Keratinocyte (primary cell): ENCODE results near the gene BMP8B. TPM values are rescaled to one million over a fixed set of nuclear protein-coding genes. Genes with fewer than 3 reads are reported as not detected.

Experiments
- DNase-seq: peaks from one replicate; pipeline ENCODE4 v3.0.0-alpha.2; 2011; ENCODE audit warnings: low read depth, missing footprints, low spot score
- FAIRE-seq: peaks from 2 replicates; lab custom pipeline; 2011; peaks lifted over from hg19 to GRCh38; lab: Jason Lieb, UNC
- H2AFZ ChIP-seq: 2 replicates; pipeline ENCODE4 v1.6.0; 2012; ENCODE audit warnings: low read length, control low read depth, inconsistent platforms; ENCODE audit not compliant: control insufficient read depth
- H3K27ac ChIP-seq: 2 replicates; pipeline ENCODE4 v1.5.1; 2011; ENCODE audit warnings: low read length; ENCODE audit not compliant: control insufficient read depth, insufficient read depth
- H3K27me3 ChIP-seq: 3 replicates; pipeline ENCODE4 v1.6.0; 2011; ENCODE audit warnings: low read length; ENCODE audit not compliant: control insufficient read depth, insufficient read depth; ENCODE audit errors: extremely low read depth
- H3K36me3 ChIP-seq, 2 experiments: 2 replicates in 1 of 2; 3 replicates in 1 of 2; pipeline ENCODE4 v1.5.1; 2011; ENCODE audit warnings: low read length in 2 of 2, mild to moderate bottlenecking in 1 of 2; ENCODE audit not compliant: control insufficient read depth in 2 of 2, insufficient read depth in 2 of 2; ENCODE audit errors: extremely low read depth in 1 of 2
- H3K4me1 ChIP-seq: 3 replicates; pipeline ENCODE4 v1.5.1; 2011; ENCODE audit warnings: low read length; ENCODE audit not compliant: control insufficient read depth, insufficient read depth; ENCODE audit errors: extremely low read depth
- H3K4me2 ChIP-seq: 3 replicates; pipeline ENCODE4 v1.6.0; 2011; ENCODE audit warnings: low read depth, low read length; ENCODE audit not compliant: control insufficient read depth, insufficient read depth; ENCODE audit errors: extremely low read depth
- H3K4me3 ChIP-seq, 3 experiments: fragments of 200-600 bp in 1 of 3; sonication (generic) in 1 of 3; 2 replicates in 2 of 3; 3 replicates in 1 of 3; pipeline ENCODE4 v1.5.1; 2011 to 2016; ENCODE audit warnings: low read length in 3 of 3, mild to moderate bottlenecking in 3 of 3, control low read depth in 2 of 3, inconsistent platforms in 1 of 3, low read depth in 1 of 3, mixed read lengths in 1 of 3, mixed run types in 1 of 3, moderate library complexity in 1 of 3; ENCODE audit not compliant: control insufficient read depth in 2 of 3, insufficient read depth in 2 of 3; ENCODE audit errors: extremely low read depth in 1 of 3
- H3K79me2 ChIP-seq: 2 replicates; pipeline ENCODE4 v1.6.0; 2012; ENCODE audit warnings: low read length; ENCODE audit not compliant: control insufficient read depth, insufficient read depth
- H3K9ac ChIP-seq: 3 replicates; pipeline ENCODE4 v1.6.0; 2011; ENCODE audit warnings: low read length; ENCODE audit not compliant: control insufficient read depth, insufficient read depth; ENCODE audit errors: extremely low read depth
- H3K9me1 ChIP-seq: 3 replicates; pipeline ENCODE4 v1.6.0; 2011; ENCODE audit warnings: low read length; ENCODE audit not compliant: control insufficient read depth, insufficient read depth; ENCODE audit errors: extremely low read depth
- H3K9me3 ChIP-seq: 2 replicates; pipeline ENCODE4 v1.5.1; 2012; ENCODE audit warnings: low read depth, low read length; ENCODE audit not compliant: control insufficient read depth
- H4K20me1 ChIP-seq: 3 replicates; pipeline ENCODE4 v1.6.0; 2011; ENCODE audit warnings: low read length; ENCODE audit not compliant: control insufficient read depth, insufficient read depth; ENCODE audit errors: extremely low read depth
- EZH2 ChIP-seq: IDR thresholded peaks from one replicate; pipeline ENCODE4 v1.6.1; 2012; ENCODE audit warnings: inconsistent platforms, mild to moderate bottlenecking, low read length, moderate library complexity
- dilution Hi-C: fragments of 300-500 bp; cut with MboI; formaldehyde crosslinking; loops from one replicate; pipeline ENCODE4 v1.7.0; 2020; ENCODE audit warnings: low sequenced_read_pairs; ENCODE audit not compliant: extremely low pct_ligation_motif_present
- polyA plus RNA-seq, 5 experiments: library from polyadenylated mRNA; depleted of rRNA in 3 of 5; stranded (reverse) in 3 of 5; stranded (forward) in 1 of 5; unstranded in 1 of 5; fragments of >200 nt; gene quantifications; 1 replicate in 1 of 5; 2 replicates in 3 of 5; 3 replicates in 1 of 5; pipeline versions ENCODE4 v1.2.1 to v1.2.3, GENCODE V29; 2011 to 2012; ENCODE audit warnings: missing spikeins in 2 of 5, low read depth in 1 of 5, low replicate concordance in 1 of 5
- TF ChIP-seq, protein P1 (sequence below), 3 experiments: IDR thresholded peaks in 1 of 3; conservative IDR thresholded peaks in 1 of 3; optimal IDR thresholded peaks in 1 of 3; 2 replicates in 2 of 3; 3 replicates in 1 of 3; pipeline versions ENCODE3 to v1.5.1; 2011; ENCODE audit warnings: low read length in 3 of 3, mild to moderate bottlenecking in 3 of 3, moderate library complexity in 2 of 3, control low read depth in 1 of 3, inconsistent platforms in 1 of 3; ENCODE audit not compliant: insufficient read depth in 2 of 3; ENCODE audit errors: extremely low read depth in 1 of 3

Gene BMP8B
- polyA plus RNA-seq, 1 donor (not counting 4 experiments of a cell fraction or from before 2014, with no cell fraction given): 0.04 TPM

GRCh38 chr1:39717809-39718208 is 70.9 kb downstream of the BMP8B start:
- TF ChIP-seq, protein P1, sequence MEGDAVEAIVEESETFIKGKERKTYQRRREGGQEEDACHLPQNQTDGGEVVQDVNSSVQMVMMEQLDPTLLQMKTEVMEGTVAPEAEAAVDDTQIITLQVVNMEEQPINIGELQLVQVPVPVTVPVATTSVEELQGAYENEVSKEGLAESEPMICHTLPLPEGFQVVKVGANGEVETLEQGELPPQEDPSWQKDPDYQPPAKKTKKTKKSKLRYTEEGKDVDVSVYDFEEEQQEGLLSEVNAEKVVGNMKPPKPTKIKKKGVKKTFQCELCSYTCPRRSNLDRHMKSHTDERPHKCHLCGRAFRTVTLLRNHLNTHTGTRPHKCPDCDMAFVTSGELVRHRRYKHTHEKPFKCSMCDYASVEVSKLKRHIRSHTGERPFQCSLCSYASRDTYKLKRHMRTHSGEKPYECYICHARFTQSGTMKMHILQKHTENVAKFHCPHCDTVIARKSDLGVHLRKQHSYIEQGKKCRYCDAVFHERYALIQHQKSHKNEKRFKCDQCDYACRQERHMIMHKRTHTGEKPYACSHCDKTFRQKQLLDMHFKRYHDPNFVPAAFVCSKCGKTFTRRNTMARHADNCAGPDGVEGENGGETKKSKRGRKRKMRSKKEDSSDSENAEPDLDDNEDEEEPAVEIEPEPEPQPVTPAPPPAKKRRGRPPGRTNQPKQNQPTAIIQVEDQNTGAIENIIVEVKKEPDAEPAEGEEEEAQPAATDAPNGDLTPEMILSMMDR (optimal IDR thresholded peaks at IDR 0.05 in 1 of 3, IDR thresholded peaks at IDR 0.05 in 1 of 3, conservative IDR thresholded peaks at IDR 0.05 in 1 of 3; ENCODE audit: extremely low read depth in 1 of 3, insufficient read depth in 2 of 3, low read length in 3 of 3): no peak
- no peak for TF ChIP-seq EZH2
- dilution Hi-C loops: no loop called here
- Histone ChIP-seq H3K4me2 (no peak overlapping the region), H3K79me2 (no peaks in the 10 kb centered on the region), H3K9ac (no peak overlapping the region), H3K4me1 (peaks cover 4% of the 10 kb centered on the region), H3K27me3 (peaks cover 8% of the 10 kb centered on the region), H4K20me1 (no peaks in the 10 kb centered on the region), H2AFZ (no peak overlapping the region), H3K4me3 (no peak overlapping the region), H3K9me1 (no peaks in the 10 kb centered on the region), H3K36me3 (no peaks in the 10 kb centered on the region), H3K27ac (no peak overlapping the region), H3K9me3 (no peaks in the 10 kb centered on the region)
- FAIRE-seq (no peak), DNase-seq (no peak)

DNA sequence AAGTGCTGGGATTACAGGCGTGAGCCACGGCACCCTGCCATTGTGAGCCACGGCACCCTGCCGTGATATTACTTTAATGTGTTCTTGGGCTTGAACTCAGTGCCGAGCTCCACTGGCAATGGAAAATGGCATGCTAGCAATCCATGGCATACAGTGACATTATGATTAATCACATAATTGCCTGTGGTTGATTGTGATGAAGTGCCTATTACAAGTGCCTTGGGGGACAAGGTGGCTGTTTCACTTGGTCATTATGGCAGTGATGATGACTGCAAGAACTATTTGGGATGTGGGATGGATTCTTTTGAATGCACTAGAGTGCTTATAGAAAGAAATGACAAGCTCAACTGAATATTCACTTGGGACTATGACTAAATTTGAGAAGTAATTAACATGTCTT is 75.1 kb downstream of the BMP8B start:
- no peak for DNase-seq
- Histone ChIP-seq H3K4me3 (no peak overlapping the region), H3K27ac (no peak overlapping the region), H3K4me2 (no peak overlapping the region), H3K9me1 (no peaks in the 10 kb centered on the region), H3K27me3 (peaks cover 8% of the 10 kb centered on the region), H3K9ac (no peak overlapping the region), H3K4me1 (no peaks in the 10 kb centered on the region), H3K9me3 (no peaks in the 10 kb centered on the region), H4K20me1 (no peaks in the 10 kb centered on the region), H3K36me3 (no peaks in the 10 kb centered on the region), H2AFZ (no peak overlapping the region), H3K79me2 (no peaks in the 10 kb centered on the region)
- TF ChIP-seq, protein P1 (optimal IDR thresholded peaks at IDR 0.05 in 1 of 3, IDR thresholded peaks at IDR 0.05 in 1 of 3, conservative IDR thresholded peaks at IDR 0.05 in 1 of 3; ENCODE audit: extremely low read depth in 1 of 3, insufficient read depth in 2 of 3, low read length in 3 of 3): no peak
- no peak for TF ChIP-seq EZH2
- dilution Hi-C loops: no loop called here
- FAIRE-seq: no peak
